Activated naive CD8-positive, alpha-beta T cell (primary cell): Measurements from ENCODE around the gene NR2F1.

Source experiments
- H3K27ac Mint-ChIP-seq: one replicate; pipeline ENCODE4 v1.8.0; 2021; ENCODE audit warnings: mixed read lengths
- H3K27me3 Mint-ChIP-seq: one replicate; pipeline ENCODE4 v1.8.0; 2021; ENCODE audit warnings: mixed read lengths
- H3K36me3 Mint-ChIP-seq: one replicate; pipeline ENCODE4 v1.8.0; 2021; ENCODE audit warnings: mixed read lengths
- H3K4me1 Mint-ChIP-seq: one replicate; pipeline ENCODE4 v1.8.0; 2021; ENCODE audit warnings: low read depth, mixed read lengths
- H3K4me3 Mint-ChIP-seq: one replicate; pipeline ENCODE4 v1.8.0; 2021; ENCODE audit warnings: mild to moderate bottlenecking, mixed read lengths
- H3K9me3 Mint-ChIP-seq: one replicate; pipeline ENCODE4 v1.8.0; 2021; ENCODE audit warnings: low read depth, mixed read lengths

NR2F1 gene

DNA sequence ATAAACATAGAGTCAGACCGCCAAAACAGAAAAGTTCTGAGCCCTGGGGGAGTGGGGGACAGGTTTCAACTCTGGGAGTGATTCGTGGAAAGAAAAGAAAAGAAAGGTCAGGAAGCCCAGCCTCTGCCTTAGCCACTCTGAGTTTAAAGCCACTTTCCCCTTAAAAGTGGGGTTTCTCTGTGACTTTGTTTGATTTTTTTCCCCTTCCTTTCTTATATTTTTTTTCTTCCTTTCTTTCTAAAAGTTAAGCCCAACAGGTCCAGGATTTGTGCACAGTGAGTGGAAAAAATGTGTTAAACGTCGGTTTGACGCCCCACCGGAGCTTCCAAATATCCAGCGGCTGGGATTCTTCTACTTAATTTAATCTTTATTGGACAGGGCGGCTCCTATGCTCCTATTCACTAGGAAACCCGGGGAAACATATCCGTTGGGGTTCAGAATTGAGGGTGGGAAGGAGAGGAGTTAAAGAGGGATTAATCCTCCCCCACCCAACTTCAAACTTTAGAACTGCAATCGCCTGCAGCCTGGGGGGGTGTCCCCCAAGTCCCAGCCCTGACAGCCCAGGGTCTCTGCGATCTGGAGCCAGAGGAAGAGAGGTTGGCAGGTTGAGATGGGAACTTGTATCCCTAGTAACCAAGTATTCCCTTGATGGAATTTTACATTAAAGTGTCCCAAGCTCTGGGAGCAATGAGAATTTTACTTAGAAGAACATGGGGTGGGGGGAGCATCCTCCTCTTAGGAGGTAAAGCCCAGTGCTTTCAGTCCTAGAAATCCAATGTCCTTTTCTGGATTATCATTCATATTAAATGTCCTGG is 8.3 kb upstream of the NR2F1 start:
- no peak overlapping the region for H3K4me3 Mint-ChIP-seq
- H3K4me1 Mint-ChIP-seq = peaks cover 34% of the 10 kb centered on the region
- H3K27ac Mint-ChIP-seq = no peak overlapping the region
- no peaks in the 10 kb centered on the region for H3K9me3 Mint-ChIP-seq
- H3K27me3 Mint-ChIP-seq = peaks cover 63% of the 10 kb centered on the region
- H3K36me3 Mint-ChIP-seq = no peaks in the 10 kb centered on the region

DNA sequence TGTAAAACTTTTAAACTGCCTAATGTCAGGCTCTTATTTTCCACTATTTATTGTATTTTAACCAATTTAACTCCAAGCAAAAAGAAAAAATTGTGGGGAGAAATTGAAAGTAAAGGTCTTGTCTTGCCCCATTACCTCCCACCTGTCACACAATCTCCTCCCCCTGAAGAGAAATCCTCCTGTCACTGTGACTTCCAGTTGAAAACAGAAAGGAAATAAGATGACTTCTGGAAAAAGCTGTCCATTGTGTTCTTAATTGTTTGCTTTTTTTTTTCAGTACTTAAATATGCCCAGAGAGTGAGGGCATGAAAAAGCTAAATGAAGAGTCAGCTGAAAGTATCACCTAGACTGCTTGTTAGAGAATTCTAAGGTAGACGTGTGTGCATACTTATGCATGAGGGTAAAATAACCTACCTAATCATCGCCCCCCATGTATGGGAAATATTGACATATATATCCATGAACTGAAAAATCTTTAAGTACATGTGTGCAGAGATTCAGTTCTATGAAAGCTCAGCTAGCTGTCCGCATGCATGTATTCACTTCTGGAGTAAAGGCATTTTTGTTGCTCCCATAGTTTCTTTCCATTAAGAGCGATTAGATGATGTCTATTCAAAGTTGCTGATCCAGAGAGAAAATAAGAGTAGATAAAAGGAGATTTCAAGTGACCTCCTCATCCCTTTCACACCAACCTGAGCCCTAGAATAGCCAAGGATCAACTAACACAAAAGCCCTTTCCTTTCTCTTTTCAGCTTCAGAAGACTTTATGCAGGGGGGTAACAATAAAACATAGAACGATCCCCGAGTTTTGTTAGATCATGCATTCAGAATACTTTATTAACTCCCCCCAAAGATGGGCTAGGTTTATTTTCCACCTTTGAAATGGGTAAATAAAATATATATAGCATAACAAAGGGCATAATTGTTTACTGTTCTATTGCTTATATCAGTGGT is 7.3 kb upstream of the NR2F1 start:
- H3K36me3 Mint-ChIP-seq = no peaks in the 10 kb centered on the region
- H3K4me3 Mint-ChIP-seq = no peak overlapping the region
- H3K9me3 Mint-ChIP-seq = no peaks in the 10 kb centered on the region
- H3K27me3 Mint-ChIP-seq = peaks cover 62% of the 10 kb centered on the region
- no peak overlapping the region for H3K27ac Mint-ChIP-seq
- H3K4me1 Mint-ChIP-seq = peaks cover 36% of the 10 kb centered on the region

DNA sequence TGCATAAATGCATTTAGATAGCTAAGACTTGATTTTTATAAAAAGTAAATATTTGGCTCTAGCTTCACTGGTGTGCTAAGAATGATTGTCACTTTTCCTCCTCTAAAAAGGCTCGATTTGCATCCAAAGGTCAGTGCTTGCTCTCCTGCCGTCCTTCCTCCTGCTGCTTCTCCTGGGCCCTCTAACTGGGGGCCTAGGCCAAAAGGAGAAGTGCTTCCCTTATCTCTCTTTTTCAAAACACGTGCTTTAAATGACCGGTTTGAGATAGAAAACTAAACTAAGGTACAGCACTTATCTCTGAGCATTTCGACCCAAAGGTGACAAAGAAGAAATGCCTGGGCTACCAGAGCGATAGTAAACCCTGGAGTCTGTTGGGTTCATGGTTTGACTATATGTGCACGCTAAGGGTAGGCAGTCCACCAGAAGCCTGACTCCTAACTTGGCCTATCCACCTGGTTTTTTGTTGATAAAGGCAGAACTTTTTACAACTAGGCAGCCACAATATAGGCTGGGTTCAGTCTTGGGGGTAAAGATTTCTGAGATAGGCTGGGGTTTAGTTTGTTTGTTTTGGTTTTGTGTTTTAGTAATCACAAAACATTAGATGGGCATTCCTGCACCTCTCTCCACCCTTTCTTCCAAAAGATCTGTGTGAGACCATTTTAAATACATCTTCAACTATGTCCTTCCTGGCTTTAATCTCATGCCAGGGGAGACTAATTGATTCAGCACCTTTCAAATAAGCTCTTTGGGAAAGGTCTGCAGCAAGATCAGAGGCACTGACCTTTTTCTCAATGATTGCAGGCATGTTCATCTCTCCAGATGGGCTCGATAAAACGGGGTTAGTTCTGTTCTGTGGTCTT is 5.8 kb upstream of the NR2F1 start:
- peaks cover 30% of the 10 kb centered on the region for H3K4me1 Mint-ChIP-seq
- H3K36me3 Mint-ChIP-seq = no peaks in the 10 kb centered on the region
- H3K9me3 Mint-ChIP-seq = no peaks in the 10 kb centered on the region
- no peak overlapping the region for H3K27ac Mint-ChIP-seq
- H3K27me3 Mint-ChIP-seq = peaks cover 56% of the 10 kb centered on the region
- no peak overlapping the region for H3K4me3 Mint-ChIP-seq

DNA sequence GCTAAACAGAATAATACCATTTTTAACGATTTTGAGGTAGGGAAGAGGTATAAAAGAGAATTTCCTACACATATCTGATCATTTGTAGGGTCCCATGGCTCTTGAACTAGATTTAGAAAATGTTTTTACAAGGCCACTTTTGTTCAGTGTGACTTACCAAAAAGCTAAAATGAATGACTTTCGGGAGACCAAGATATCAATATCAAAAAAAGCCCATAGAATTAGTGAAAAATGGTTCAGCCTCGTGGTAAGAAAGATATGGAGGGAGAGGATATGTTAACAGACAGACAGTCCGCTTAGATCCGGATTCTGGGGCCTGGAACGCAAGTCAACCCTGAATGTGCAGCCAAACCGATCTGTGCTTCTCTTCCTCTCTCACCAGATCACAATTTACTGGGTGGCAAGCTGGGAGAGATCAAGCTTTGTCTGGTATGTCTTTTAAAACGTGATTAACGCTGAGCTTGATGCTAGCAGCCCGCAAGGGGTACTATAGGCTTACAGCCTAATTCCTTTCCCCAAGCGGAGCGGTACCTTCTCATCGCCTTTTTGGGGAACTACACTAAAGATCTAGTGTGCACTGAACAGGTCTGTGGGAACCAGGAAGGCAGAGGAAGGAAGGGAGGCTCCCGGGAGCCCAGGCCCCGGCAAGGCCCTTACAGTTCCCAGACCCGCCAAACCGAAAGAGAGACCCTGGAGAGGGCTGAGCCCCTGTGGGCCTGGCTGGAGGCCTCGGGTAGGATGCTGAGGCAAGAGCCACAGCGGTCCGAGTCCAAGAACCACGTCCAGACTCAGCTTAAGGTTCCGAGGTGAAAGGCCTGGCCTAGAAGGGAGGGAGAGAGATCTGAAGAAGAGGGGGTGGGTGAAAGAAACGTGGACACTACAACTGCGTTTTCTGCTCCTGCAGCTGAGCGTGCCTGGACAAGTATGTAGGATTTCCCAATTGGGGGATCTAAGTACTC is 4.9 kb upstream of the NR2F1 start:
- no peaks in the 10 kb centered on the region for H3K9me3 Mint-ChIP-seq
- H3K27me3 Mint-ChIP-seq = peaks cover 53% of the 10 kb centered on the region
- H3K36me3 Mint-ChIP-seq = no peaks in the 10 kb centered on the region
- H3K4me1 Mint-ChIP-seq = peaks cover 26% of the 10 kb centered on the region
- no peak overlapping the region for H3K27ac Mint-ChIP-seq
- peak overlapping the region; percentile 71 for H3K4me3 Mint-ChIP-seq

DNA sequence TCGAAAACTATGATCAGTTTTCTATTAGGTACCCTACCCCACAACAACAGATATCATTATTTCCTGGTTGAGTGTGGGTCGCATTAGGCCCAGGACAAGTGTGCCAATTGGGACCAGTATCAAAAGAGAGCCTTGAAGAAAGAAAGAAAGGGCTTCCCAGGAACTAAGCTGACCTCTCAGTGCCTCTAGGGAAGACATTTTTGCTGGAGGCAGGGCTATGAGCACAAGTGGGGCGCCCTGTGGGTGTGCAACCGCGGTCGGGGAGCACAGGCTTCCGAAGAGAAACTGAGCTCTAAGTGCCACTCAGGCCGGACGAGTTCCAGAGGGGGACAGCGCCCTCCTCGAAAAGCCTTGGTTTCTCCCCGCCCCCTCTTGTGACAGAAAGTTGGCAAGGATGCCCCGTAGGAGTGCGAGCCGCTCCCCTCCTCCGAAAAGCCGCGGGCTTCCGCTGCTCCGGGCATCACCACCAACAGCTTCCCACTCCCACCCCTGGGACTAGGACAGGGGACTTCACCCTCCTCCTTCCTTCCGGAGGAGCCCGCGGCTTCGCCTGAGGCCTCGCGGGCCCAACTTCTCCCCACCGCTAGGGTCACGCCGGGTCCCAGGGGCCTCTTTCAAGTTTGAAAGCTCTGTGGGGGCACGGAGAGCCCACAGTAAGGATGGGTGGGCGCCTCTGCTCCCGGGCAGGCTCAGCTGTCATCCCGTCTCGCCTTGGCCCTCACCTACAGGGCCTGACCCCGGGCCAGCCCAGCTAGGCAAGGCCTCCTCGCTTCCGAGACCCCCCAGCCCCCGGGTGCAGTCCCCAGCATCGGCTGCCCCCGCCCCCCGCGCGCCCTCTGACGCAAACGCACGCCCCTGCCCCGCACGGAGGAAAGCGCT is 4.0 kb upstream of the NR2F1 start:
- no peaks in the 10 kb centered on the region for H3K9me3 Mint-ChIP-seq
- peaks cover 28% of the 10 kb centered on the region for H3K4me1 Mint-ChIP-seq
- H3K4me3 Mint-ChIP-seq = peak overlapping the region; percentile 32
- H3K36me3 Mint-ChIP-seq = no peaks in the 10 kb centered on the region
- H3K27ac Mint-ChIP-seq = no peak overlapping the region
- peaks cover 47% of the 10 kb centered on the region for H3K27me3 Mint-ChIP-seq

DNA sequence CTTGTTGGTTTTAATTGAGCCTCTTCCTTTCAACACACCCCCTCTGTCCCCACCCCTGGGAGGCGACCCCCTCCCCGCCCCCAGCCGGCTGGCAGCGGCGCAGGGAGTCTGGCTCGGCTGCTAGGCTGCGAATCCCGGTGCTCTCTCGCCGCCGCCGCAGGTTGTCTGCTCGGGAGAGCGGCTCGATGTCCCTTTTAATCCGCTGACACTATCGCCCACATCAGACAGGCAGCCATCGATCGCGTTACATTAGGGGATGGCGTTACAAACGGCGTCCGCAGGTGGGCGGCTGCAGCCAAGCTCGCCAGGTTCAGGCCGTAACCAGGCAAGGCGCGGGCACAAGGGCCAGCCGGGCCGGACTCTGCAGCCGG is 3.3 kb upstream of the NR2F1 start:
- peaks cover 42% of the 10 kb centered on the region for H3K27me3 Mint-ChIP-seq

DNA sequence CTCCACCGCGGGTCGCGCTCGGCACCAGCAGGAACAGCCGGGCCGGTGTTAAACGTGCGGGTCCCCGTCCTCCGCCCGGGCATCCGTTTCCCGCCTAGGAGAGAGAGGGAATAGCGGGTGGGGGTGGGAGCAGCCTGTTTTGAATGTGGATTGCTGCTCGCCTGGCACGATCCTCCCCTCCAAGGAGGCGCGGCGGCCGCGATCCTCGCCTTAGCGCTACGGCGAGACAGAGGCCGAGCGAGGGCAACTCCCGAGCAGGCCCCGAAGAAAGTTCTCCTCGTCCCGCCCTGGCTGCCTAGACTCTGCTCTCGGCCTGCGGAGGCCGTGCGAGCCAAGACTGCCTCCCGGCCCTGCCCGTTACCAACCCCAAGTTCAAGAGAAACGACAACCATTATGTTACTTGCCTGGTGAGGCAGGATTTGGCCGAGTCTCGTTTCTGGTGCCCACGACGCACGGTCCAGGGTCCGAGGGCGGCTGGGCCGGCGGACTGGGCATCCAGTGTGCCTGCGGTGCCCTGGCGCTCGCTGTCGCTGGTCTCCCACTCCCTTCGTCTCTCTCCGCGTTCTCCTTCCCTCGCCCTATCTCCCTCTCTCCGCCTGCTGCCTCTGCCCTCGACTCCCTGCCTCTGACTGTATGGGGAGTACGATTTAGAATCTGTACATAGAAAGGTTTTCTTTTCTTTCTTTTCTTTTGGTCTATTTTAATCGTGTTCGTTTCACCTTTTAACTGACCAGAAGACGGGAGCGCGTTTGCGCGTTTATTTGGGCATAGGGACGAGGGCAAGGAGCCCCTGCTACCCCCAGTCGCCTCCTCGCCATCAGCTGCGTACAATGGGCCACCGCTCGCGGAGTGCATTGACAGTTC is 2.7 kb upstream of the NR2F1 start:
- H3K27ac Mint-ChIP-seq = no peak overlapping the region
- peaks cover 27% of the 10 kb centered on the region for H3K4me1 Mint-ChIP-seq
- H3K9me3 Mint-ChIP-seq = no peaks in the 10 kb centered on the region
- H3K4me3 Mint-ChIP-seq = peak overlapping the region; percentile 89
- peaks cover 39% of the 10 kb centered on the region for H3K27me3 Mint-ChIP-seq
- no peaks in the 10 kb centered on the region for H3K36me3 Mint-ChIP-seq

More for the DNA sequence above, 3.3 kb upstream of the NR2F1 start:
- peak overlapping the region; percentile 54 for H3K4me3 Mint-ChIP-seq
- peaks cover 28% of the 10 kb centered on the region for H3K4me1 Mint-ChIP-seq
- H3K36me3 Mint-ChIP-seq = no peaks in the 10 kb centered on the region
- no peaks in the 10 kb centered on the region for H3K9me3 Mint-ChIP-seq
- H3K27ac Mint-ChIP-seq = no peak overlapping the region

DNA sequence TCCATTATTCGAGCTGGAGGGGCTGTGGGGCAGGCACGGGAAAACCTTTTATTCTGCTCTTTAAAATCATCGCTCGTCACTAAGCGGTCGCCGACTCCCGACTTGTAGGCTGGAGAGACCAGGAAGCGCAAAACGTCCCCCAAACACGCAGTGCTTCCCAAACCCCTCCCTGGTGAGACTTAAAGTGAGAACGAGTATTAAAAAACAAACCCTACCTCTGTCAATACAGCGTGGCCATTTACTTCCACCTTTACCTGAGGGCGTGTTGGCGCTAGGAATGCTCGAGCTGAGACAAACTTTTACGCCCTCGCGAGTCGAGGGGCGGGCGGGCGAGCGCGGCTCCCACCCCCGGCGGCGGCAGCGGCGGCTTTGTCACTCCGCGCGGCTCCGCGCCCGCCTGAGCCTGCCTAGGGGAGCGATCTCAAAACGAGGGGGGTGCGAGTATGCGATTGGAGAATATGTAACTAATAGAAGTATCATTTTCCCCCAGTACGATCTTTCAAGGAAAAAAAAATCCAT is 2.0 kb upstream of the NR2F1 start, which contains the start of gene NR2F1-AS1:
Gene NR2F1-AS1 (minus strand): TSS at position 293 of the 519 bp plus-strand sequence.
- H3K9me3 Mint-ChIP-seq = no peaks in the 10 kb centered on the region
- no peak within 1 kb of the TSS for H3K27ac Mint-ChIP-seq
- H3K27me3 Mint-ChIP-seq = peaks cover 37% of the 10 kb centered on the region
- H3K36me3 Mint-ChIP-seq = no peaks in the 10 kb centered on the region
- H3K4me1 Mint-ChIP-seq = peaks cover 27% of the 10 kb centered on the region
- peak within 1 kb of the TSS; percentile 89 for H3K4me3 Mint-ChIP-seq

DNA sequence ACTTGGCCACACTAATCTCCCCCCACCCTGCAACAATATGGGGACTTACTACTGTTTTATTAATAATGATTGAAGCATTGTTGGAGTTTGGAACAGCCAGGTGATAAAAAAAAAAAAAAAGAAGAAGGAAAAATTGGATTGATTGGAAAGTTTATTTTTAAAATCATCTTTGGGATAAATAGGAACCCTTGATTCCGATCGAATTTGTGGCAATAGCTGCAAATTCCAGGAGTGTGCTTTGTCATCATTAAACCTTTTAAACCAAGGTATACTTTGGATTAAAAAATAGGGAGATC is 907 bp upstream of the NR2F1 start:
- H3K27me3 Mint-ChIP-seq = peaks cover 34% of the 10 kb centered on the region

DNA sequence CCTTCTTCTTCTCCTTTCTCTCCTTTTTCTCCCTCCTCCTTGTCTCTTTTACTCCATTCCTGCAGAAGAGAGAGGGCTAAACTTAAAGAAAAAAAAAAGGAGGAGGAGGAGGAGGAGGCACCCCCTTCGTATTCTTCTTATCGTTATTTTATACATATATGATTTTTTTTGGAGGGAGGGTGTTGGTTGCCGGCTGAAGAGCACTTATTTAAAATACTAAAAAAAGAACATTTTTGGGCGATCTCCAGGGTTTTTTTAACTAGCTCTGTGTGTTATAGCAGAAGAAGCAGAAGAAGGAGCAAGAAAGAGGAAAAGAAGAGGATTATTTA is 381 bp downstream of the NR2F1 start:
- Mint-ChIP-seq H3K27ac (no peak overlapping the region), H3K4me3 (no peak overlapping the region), H3K27me3 (peaks cover 33% of the 10 kb centered on the region), H3K4me1 (peaks cover 38% of the 10 kb centered on the region), H3K9me3 (no peaks in the 10 kb centered on the region), H3K36me3 (no peaks in the 10 kb centered on the region)

More for the DNA sequence above, 907 bp upstream of the NR2F1 start:
- Mint-ChIP-seq H3K36me3 (no peaks in the 10 kb centered on the region), H3K9me3 (no peaks in the 10 kb centered on the region), H3K4me3 (no peak overlapping the region), H3K27ac (no peak overlapping the region), H3K4me1 (peaks cover 33% of the 10 kb centered on the region)

DNA sequence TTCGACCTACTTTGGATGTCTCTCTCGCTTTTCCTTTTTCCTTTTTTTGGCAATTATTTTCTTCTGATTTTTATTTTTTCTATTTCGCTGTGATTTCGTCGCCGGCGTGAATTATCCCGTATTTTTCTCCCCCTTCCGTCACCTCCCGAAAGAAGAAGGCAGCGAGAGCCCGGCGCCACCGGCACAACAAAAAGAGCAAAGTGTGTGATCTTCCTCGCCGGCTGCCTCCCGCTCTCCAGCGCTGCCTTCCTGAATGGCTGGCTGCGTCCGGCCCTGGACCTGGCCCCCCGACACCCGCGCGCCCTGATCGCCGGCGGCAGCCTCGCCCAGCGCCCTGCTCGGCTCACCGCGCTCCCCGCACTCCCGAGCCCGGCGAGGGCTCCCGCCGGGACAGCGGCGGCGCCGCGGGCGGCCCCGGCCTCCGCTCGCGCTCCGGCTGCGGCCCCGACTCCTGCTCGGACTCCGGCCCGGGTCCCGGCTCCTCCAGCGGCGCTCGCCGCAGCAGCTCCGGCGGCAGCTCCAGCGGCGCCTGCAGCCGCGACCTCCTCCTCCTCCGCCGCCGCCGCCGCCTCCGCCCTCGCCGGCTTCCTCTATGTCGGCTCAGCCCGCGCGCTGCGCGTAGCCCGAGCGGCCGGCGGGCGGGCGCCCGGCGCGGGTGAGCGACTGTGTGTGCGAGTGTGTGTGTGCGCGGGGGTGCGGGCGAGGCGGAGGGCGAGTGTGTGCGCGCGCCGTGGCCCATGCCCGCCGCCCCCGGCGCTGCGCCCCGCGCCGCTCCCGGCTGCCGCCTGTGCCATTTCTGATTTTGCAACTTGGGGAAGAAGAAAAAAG is 960 bp downstream of the NR2F1 start:
- Mint-ChIP-seq H3K27ac (no peak overlapping the region), H3K4me3 (no peak overlapping the region), H3K9me3 (no peaks in the 10 kb centered on the region), H3K27me3 (peaks cover 34% of the 10 kb centered on the region), H3K4me1 (peaks cover 39% of the 10 kb centered on the region), H3K36me3 (peaks cover 4% of the 10 kb centered on the region)

DNA sequence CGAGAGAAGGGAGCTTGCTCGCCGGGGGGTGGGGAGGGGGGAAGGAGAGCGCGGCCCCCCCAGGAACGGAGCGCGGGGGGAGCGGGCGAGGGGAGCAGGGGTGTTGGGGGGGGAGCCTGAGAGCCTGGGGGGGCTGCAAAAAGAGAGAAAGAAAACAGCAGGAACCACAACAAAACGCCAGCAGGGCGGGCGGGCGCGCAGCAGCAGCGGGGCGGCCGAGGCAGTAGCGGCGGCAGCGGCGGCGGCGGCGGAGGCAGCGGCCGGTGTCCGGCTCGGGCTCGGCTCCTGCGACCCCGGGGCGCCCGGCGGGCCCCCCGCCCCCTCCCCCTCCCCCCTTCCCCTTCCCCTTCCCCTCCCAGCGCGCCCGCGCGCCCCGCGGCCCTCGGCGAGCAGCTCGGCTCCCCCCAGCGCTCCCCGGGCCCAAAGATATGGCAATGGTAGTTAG is 1.6 kb downstream of the NR2F1 start:
- no peak overlapping the region for H3K4me3 Mint-ChIP-seq
- H3K27ac Mint-ChIP-seq = no peak overlapping the region
- peaks cover 39% of the 10 kb centered on the region for H3K4me1 Mint-ChIP-seq
- peaks cover 39% of the 10 kb centered on the region for H3K27me3 Mint-ChIP-seq
- peaks cover 4% of the 10 kb centered on the region for H3K36me3 Mint-ChIP-seq
- no peaks in the 10 kb centered on the region for H3K9me3 Mint-ChIP-seq
